Measurements from ENCODE around the gene PNMT.
A peak's percentile ranks its signal among the peaks of the same experiment; 100 is the strongest.

GRCh38 chr17:39705786-39706348 is 37.6 kb downstream of the PNMT start:
- TF ChIP-seq CTCF (conservative IDR thresholded peaks at IDR 0.05) (peak; percentile 23; the same call in 1 of the 2 replicates), EZH2 (IDR thresholded peaks at IDR 0.05; ENCODE audit: low read depth) (no peak)
